ENCODE measurements around the gene MEIS2.
"Not testable (repeated sequence)": the region's sequence is repeated elsewhere in the genome, so short reads cannot be mapped to it uniquely, and the experiment has no call there.

Gene MEIS2

GRCh38 chr15:36999778-37000177 lies 100.6 kb downstream of the MEIS2 start:
- no peak for DNase-seq

GRCh38 chr15:36996538-36997181 lies 103.7 kb downstream of the MEIS2 start:
- no peak for DNase-seq

- no peak for DNase-seq
These were observed 104.2 kb downstream of the MEIS2 start for GRCh38 chr15:36996121-36996520.

- DNase-seq, result no peak
These were observed 105.6 kb downstream of the MEIS2 start for GRCh38 chr15:36994790-36995189.

- DNase-seq, result no peak
These were observed 107.9 kb downstream of the MEIS2 start for GRCh38 chr15:36992454-36992853.

- no peak for DNase-seq
These were observed 111.4 kb downstream of the MEIS2 start for GRCh38 chr15:36988947-36989346.

GRCh38 chr15:36982430-36982829 lies 117.9 kb downstream of the MEIS2 start:
- peak; percentile 45 for DNase-seq

GRCh38 chr15:36980281-36980680 lies 120.1 kb downstream of the MEIS2 start:
- not testable (repeated sequence) for DNase-seq

GRCh38 chr15:36978625-36979024 lies 121.7 kb downstream of the MEIS2 start:
- no peak for DNase-seq

GRCh38 chr15:36978126-36978525 lies 122.2 kb downstream of the MEIS2 start:
- DNase-seq, result no peak

- no peak for DNase-seq
These were observed 122.7 kb downstream of the MEIS2 start for GRCh38 chr15:36977659-36978058.

GRCh38 chr15:36972704-36973103 lies 127.6 kb downstream of the MEIS2 start:
- no peak for DNase-seq

- no peak for DNase-seq
These were observed 129.8 kb downstream of the MEIS2 start for GRCh38 chr15:36970522-36970921.

- no peak for DNase-seq
These were observed 132.4 kb downstream of the MEIS2 start for GRCh38 chr15:36967929-36968328.

GRCh38 chr15:36966708-36967107 lies 133.6 kb downstream of the MEIS2 start:
- no peak for DNase-seq

GRCh38 chr15:36965570-36966342 lies 134.6 kb downstream of the MEIS2 start:
- peak; percentile 28 for DNase-seq

- no peak for DNase-seq
These were observed 135.7 kb downstream of the MEIS2 start for GRCh38 chr15:36964626-36965025.

- peak; percentile 30 for DNase-seq
These were observed 138.4 kb downstream of the MEIS2 start for GRCh38 chr15:36961956-36962355.

- no peak for DNase-seq
These were observed 139.5 kb downstream of the MEIS2 start for GRCh38 chr15:36960947-36961227.

GRCh38 chr15:36960179-36960946 lies 140.0 kb downstream of the MEIS2 start:
- no peak for DNase-seq

- no peak for DNase-seq
These were observed 140.6 kb downstream of the MEIS2 start for GRCh38 chr15:36959746-36960145.

- DNase-seq, result peak; percentile 41
These were observed 141.7 kb downstream of the MEIS2 start for GRCh38 chr15:36958606-36959005.

GRCh38 chr15:36954486-36954885 lies 145.9 kb downstream of the MEIS2 start:
- DNase-seq, result peak; percentile 30

GRCh38 chr15:36953346-36953745 lies 147.0 kb downstream of the MEIS2 start:
- no peak for DNase-seq

Data from fibroblast of skin of right quadriceps (primary cell).